HFFc6 (cell line): ENCODE results near the gene MCF2L. TPM values are rescaled to one million over a fixed set of nuclear protein-coding genes. Genes with fewer than 3 reads are reported as not detected.
"Not testable (repeated sequence)": the region's sequence is repeated elsewhere in the genome, so short reads cannot be mapped to it uniquely, and the experiment has no call there.

Source experiments
- DNase-seq: peaks from one replicate; pipeline ENCODE4 v3.0.0-alpha.2; 2018
- H3K27ac Mint-ChIP-seq: 2 replicates; pipeline ENCODE4 v1.8.0; 2020; ENCODE audit warnings: mild to moderate bottlenecking, mixed read lengths
- H3K27me3 Mint-ChIP-seq: 2 replicates; pipeline ENCODE4 v1.8.0; 2021; ENCODE audit warnings: mild to moderate bottlenecking, moderate library complexity, mixed read lengths; ENCODE audit not compliant: insufficient read depth
- H3K36me3 Mint-ChIP-seq: 2 replicates; pipeline ENCODE4 v1.8.0; 2021; ENCODE audit warnings: low read depth, mixed read lengths
- H3K4me1 Mint-ChIP-seq: 2 replicates; pipeline ENCODE4 v1.8.0; 2020; ENCODE audit warnings: low read depth, mixed read lengths
- H3K4me3 Mint-ChIP-seq: 2 replicates; pipeline ENCODE4 v1.8.0; 2020; ENCODE audit warnings: mild to moderate bottlenecking, moderate library complexity, mixed read lengths
- H3K9me3 Mint-ChIP-seq: 2 replicates; pipeline ENCODE4 v1.8.0; 2020; ENCODE audit warnings: mild to moderate bottlenecking, mixed read lengths
- CTCF ChIP-seq: fragments of 200-600 bp; sonication (generic); IDR thresholded peaks from 2 replicates; pipeline ENCODE4 v1.5.0; 2021; ENCODE audit warnings: antibody characterized with exemption, mild to moderate bottlenecking
- total RNA-seq, 6 experiments: library from RNA; stranded (reverse); fragmentation: NEBNext Ultra II Directional; extraction: Animal tissue kit (Norgen Biotek cat#: 25700); gene quantifications; 2 replicates in 1 of 6; 3 replicates in 5 of 6; pipeline ENCODE4 v1.2.3, GENCODE V29; 2021

MCF2L gene
- total RNA-seq, 6 experiments from 2014 or later: not detected

- Mint-ChIP-seq H3K36me3 (no peaks in the 10 kb centered on the region), H3K4me1 (peaks cover 21% of the 10 kb centered on the region)
Observed at GRCh38 chr13:113103646-113104045, 134.6 kb downstream of the MCF2L start.

GRCh38 chr13:113105032-113105920, 136.3 kb downstream of the MCF2L start, which contains the start of gene F7:
F7 (plus strand) TSS chr13:113105791; CDS start chr13:113105842, 51 bp downstream.
- DNase-seq: peak; percentile 27

More at GRCh38 chr13:113103646-113104045, 134.6 kb downstream of the MCF2L start:
- Mint-ChIP-seq H3K27ac (no peak overlapping the region), H3K4me3 (no peak overlapping the region), H3K27me3 (peaks cover 18% of the 10 kb centered on the region), H3K9me3 (no peaks in the 10 kb centered on the region)
- DNase-seq: no peak
- no peak for TF ChIP-seq CTCF

GRCh38 chr13:113105921-113106452, 137.0 kb downstream of the MCF2L start:
- H3K4me3 Mint-ChIP-seq: no peak overlapping the region
- H3K9me3 Mint-ChIP-seq: peaks cover 5% of the 10 kb centered on the region
- H3K27me3 Mint-ChIP-seq: peaks cover 2% of the 10 kb centered on the region
- no peak overlapping the region for H3K27ac Mint-ChIP-seq
- no peak for DNase-seq
- no peak for TF ChIP-seq CTCF
- H3K36me3 Mint-ChIP-seq: no peaks in the 10 kb centered on the region
- peaks cover 13% of the 10 kb centered on the region for H3K4me1 Mint-ChIP-seq

More at GRCh38 chr13:113105032-113105920, 136.3 kb downstream of the MCF2L start, which contains the start of gene F7:
- H3K4me3 Mint-ChIP-seq: no peak within 1 kb of the TSS
- H3K4me1 Mint-ChIP-seq: peaks cover 13% of the 10 kb centered on the region
- peaks cover 2% of the 10 kb centered on the region for H3K27me3 Mint-ChIP-seq
- H3K36me3 Mint-ChIP-seq: no peaks in the 10 kb centered on the region
- peaks cover 5% of the 10 kb centered on the region for H3K9me3 Mint-ChIP-seq
- no peak for TF ChIP-seq CTCF
- H3K27ac Mint-ChIP-seq: no peak within 1 kb of the TSS

GRCh38 chr13:113106711-113107351, 137.8 kb downstream of the MCF2L start:
- no peak overlapping the region for H3K27ac Mint-ChIP-seq
- peaks cover 8% of the 10 kb centered on the region for H3K4me1 Mint-ChIP-seq
- H3K4me3 Mint-ChIP-seq: no peak overlapping the region
- H3K27me3 Mint-ChIP-seq: peaks cover 2% of the 10 kb centered on the region
- H3K36me3 Mint-ChIP-seq: no peaks in the 10 kb centered on the region
- peaks cover 5% of the 10 kb centered on the region for H3K9me3 Mint-ChIP-seq
- DNase-seq: no peak
- TF ChIP-seq CTCF: no peak

GRCh38 chr13:113108521-113108920, 139.5 kb downstream of the MCF2L start:
- H3K27ac Mint-ChIP-seq, H3K36me3 Mint-ChIP-seq: not testable (repeated sequence)

More at GRCh38 chr13:113108521-113108920, 139.5 kb downstream of the MCF2L start:
- not testable (repeated sequence) for H3K9me3 Mint-ChIP-seq, H3K4me1 Mint-ChIP-seq, DNase-seq, H3K4me3 Mint-ChIP-seq, H3K27me3 Mint-ChIP-seq
